GM23338 (cell line): ENCODE measurements around the gene DUSP1. TPM values are rescaled to one million over a fixed set of nuclear protein-coding genes. Genes with fewer than 3 reads are reported as not detected.

ENCODE experiments used
- ATAC-seq: fragments of 200-7000 bp; cut with Tn5 transposase; 3 replicates; pipeline ENCODE4 v1.9.1; 2020
- DNase-seq: peaks from one replicate; pipeline ENCODE4 v3.0.0-alpha.2; 2015; ENCODE audit warnings: low spot score
- H2AFZ ChIP-seq: fragments of 200-600 bp; sonication (generic); 2 replicates; pipeline ENCODE4 v1.8.0; 2016; ENCODE audit warnings: antibody characterized with exemption, mild to moderate bottlenecking, moderate library complexity
- H3F3A ChIP-seq: fragments of 200-600 bp; sonication (generic); replicated peaks from 2 replicates; pipeline ENCODE4 v1.8.0; 2017; ENCODE audit warnings: antibody characterized with exemption, mixed run types, low read depth
- H3K27ac ChIP-seq: fragments of 200-600 bp; sonication (generic); 2 replicates; pipeline ENCODE4 v1.6.1; 2016; ENCODE audit warnings: low read depth
- H3K27me3 ChIP-seq: fragments of 200-600 bp; sonication (generic); 2 replicates; pipeline ENCODE4 v1.8.0; 2016; ENCODE audit warnings: mild to moderate bottlenecking, mixed run types, moderate library complexity; ENCODE audit not compliant: insufficient read depth
- H3K36me3 ChIP-seq: fragments of 200-600 bp; sonication (generic); 2 replicates; pipeline ENCODE4 v1.8.0; 2016; ENCODE audit warnings: mild to moderate bottlenecking; ENCODE audit not compliant: insufficient read depth
- H3K4me1 ChIP-seq: fragments of 200-600 bp; sonication (generic); 2 replicates; pipeline ENCODE4 v1.8.0; 2016; ENCODE audit warnings: mild to moderate bottlenecking, moderate library complexity; ENCODE audit not compliant: insufficient read depth
- H3K4me2 ChIP-seq: fragments of 200-600 bp; sonication (generic); 2 replicates; pipeline ENCODE4 v1.7.1; 2017; ENCODE audit warnings: mixed run types
- H3K4me3 ChIP-seq: fragments of 200-600 bp; sonication (generic); 2 replicates; pipeline ENCODE4 v1.6.1; 2016; ENCODE audit warnings: mixed run types
- H3K79me2 ChIP-seq: fragments of 200-600 bp; sonication (generic); replicated peaks from 2 replicates; pipeline ENCODE4 v1.8.0; 2017; ENCODE audit warnings: mild to moderate bottlenecking; ENCODE audit not compliant: insufficient read depth
- H3K9me2 ChIP-seq: fragments of 200-600 bp; sonication (generic); 2 replicates; pipeline ENCODE4 v1.8.0; 2017; ENCODE audit not compliant: insufficient read depth
- H4K20me1 ChIP-seq: fragments of 200-600 bp; sonication (generic); replicated peaks from 2 replicates; pipeline ENCODE4 v1.8.0; 2017; ENCODE audit warnings: mild to moderate bottlenecking; ENCODE audit not compliant: insufficient read depth
- H3K27ac Mint-ChIP-seq: 2 replicates; pipeline ENCODE4 v1.8.0; 2020; ENCODE audit warnings: inconsistent platforms, mild to moderate bottlenecking, moderate library complexity, mixed read lengths
- H3K27me3 Mint-ChIP-seq: 3 replicates; pipeline ENCODE4 v1.8.0; 2022; ENCODE audit warnings: low read depth, mild to moderate bottlenecking, moderate library complexity, mixed read lengths, inconsistent platforms; ENCODE audit not compliant: insufficient read depth, poor library complexity
- H3K36me3 Mint-ChIP-seq: 3 replicates; pipeline ENCODE4 v1.8.0; 2021; ENCODE audit warnings: low read depth, mild to moderate bottlenecking, inconsistent platforms, moderate library complexity, mixed read lengths
- H3K4me1 Mint-ChIP-seq: 3 replicates; pipeline ENCODE4 v1.8.0; 2020; ENCODE audit warnings: mild to moderate bottlenecking, inconsistent platforms, mixed read lengths
- H3K4me3 Mint-ChIP-seq: 3 replicates; pipeline ENCODE4 v1.8.0; 2021; ENCODE audit warnings: moderate library complexity, mild to moderate bottlenecking, inconsistent platforms, mixed read lengths
- H3K9me3 Mint-ChIP-seq: 3 replicates; pipeline ENCODE4 v1.8.0; 2020; ENCODE audit warnings: moderate library complexity, mild to moderate bottlenecking, inconsistent platforms, mixed read lengths
- CREB1 ChIP-seq: fragments of 250-450 bp; sonication (Bioruptor Pico); IDR thresholded peaks from 2 replicates; pipeline ENCODE4 v1.5.0; 2020; ENCODE audit warnings: low read depth, mild to moderate bottlenecking, moderate library complexity
- ETS1 ChIP-seq: IDR thresholded peaks from 2 replicates; pipeline ENCODE4 v1.6.1; 2016; ENCODE audit warnings: antibody characterized with exemption
- EZH2 ChIP-seq: fragments of 200-600 bp; sonication (generic); IDR thresholded peaks from one replicate; pipeline ENCODE4 v1.8.0; 2017; ENCODE audit warnings: antibody characterized with exemption, mild to moderate bottlenecking, low read depth; ENCODE audit not compliant: unreplicated experiment
- EZH2phosphoT487 ChIP-seq: fragments of 200-600 bp; sonication (generic); IDR thresholded peaks from one replicate; pipeline ENCODE4 v1.8.1; 2018; ENCODE audit warnings: antibody characterized with exemption; ENCODE audit not compliant: unreplicated experiment
- JUNB ChIP-seq: IDR thresholded peaks from one replicate; pipeline ENCODE4 v1.6.1; 2016; ENCODE audit warnings: antibody characterized with exemption; ENCODE audit not compliant: unreplicated experiment
- NANOG ChIP-seq: IDR thresholded peaks from 2 replicates; pipeline ENCODE4 v1.6.1; 2016; ENCODE audit warnings: antibody characterized with exemption, borderline replicate concordance
- POLR2AphosphoS5 ChIP-seq: IDR thresholded peaks from 2 replicates; pipeline ENCODE4 v1.6.1; 2016; ENCODE audit warnings: antibody characterized with exemption, low read depth
- STAT1 ChIP-seq: IDR thresholded peaks from one replicate; pipeline ENCODE4 v1.6.1; 2016; ENCODE audit warnings: antibody characterized with exemption; ENCODE audit not compliant: unreplicated experiment
- ZNF114 ChIP-seq: fragments of 250-450 bp; sonication (Bioruptor Pico); IDR thresholded peaks from 2 replicates; pipeline ENCODE4 v1.5.0; 2020; ENCODE audit warnings: mild to moderate bottlenecking, moderate library complexity
- ZNF331 ChIP-seq: fragments of 250-450 bp; sonication (Bioruptor Pico); IDR thresholded peaks from 2 replicates; pipeline ENCODE4 v1.5.0; 2020; ENCODE audit warnings: low read depth, mild to moderate bottlenecking, moderate library complexity
- ZNF462 ChIP-seq: fragments of 250-450 bp; sonication (Bioruptor Pico); IDR thresholded peaks from 2 replicates; pipeline ENCODE4 v1.5.0; 2020; ENCODE audit warnings: mild to moderate bottlenecking, moderate library complexity
- polyA plus RNA-seq: library from polyadenylated mRNA; unstranded; fragments of >200 nt; fragmentation: Nextera tagmentation; extraction: Ambion mirVana; gene quantifications from 2 replicates; pipeline ENCODE4 v1.2.1, GENCODE V29; 2016
- total RNA-seq: library from RNA; depleted of rRNA; stranded (reverse); fragments of >200 nt; shearing (Covaris generic); gene quantifications from 2 replicates; pipeline ENCODE4 v1.2.3, GENCODE V29; 2014
- TF ChIP-seq, protein P1 (sequence below), 2 experiments: fragments of 200-600 bp in 1 of 2; sonication (generic) in 1 of 2; conservative IDR thresholded peaks; 2 replicates each; pipeline versions ENCODE4 v1.5.1 to v1.6.1; 2016 to 2017; ENCODE audit warnings: antibody characterized with exemption in 2 of 2, low read depth in 2 of 2, mild to moderate bottlenecking in 2 of 2, moderate library complexity in 1 of 2
- TF ChIP-seq, protein P2 (sequence below): IDR thresholded peaks from one replicate; pipeline ENCODE4 v1.6.1; 2018; ENCODE audit warnings: antibody characterized with exemption; ENCODE audit not compliant: unreplicated experiment

The DUSP1 gene
- total and polyA plus RNA-seq, 2 experiments from 2014 or later = 9.7 to 17.2 TPM

- Mint-ChIP-seq H3K36me3 (no peaks in the 10 kb centered on the region), H3K27ac (no peak overlapping the region), H3K4me1 (no peaks in the 10 kb centered on the region), H3K9me3 (no peaks in the 10 kb centered on the region; the same call in 2 of the 3 replicates), H3K4me3 (no peak overlapping the region), H3K27me3 (peaks cover 3% of the 10 kb centered on the region)
- Histone ChIP-seq H3K9me2 (0 out of 2 replicates have a peak, but pooled peaks cover 6% of the 10 kb centered on the region), H3K4me2 (no peak overlapping the region), H3K79me2 (no peaks in the 10 kb centered on the region), H4K20me1 (no peaks in the 10 kb centered on the region; the same call in 1 of the 2 replicates), H3K27me3 (no peaks in the 10 kb centered on the region), H3K4me3 (no peak overlapping the region), H3K27ac (no peak overlapping the region), H3K36me3 (no peaks in the 10 kb centered on the region), H3F3A (no peaks in the 10 kb centered on the region), H2AFZ (no peak overlapping the region), H3K4me1 (no peaks in the 10 kb centered on the region)
- no peak for DNase-seq
- no peak for ATAC-seq
- TF ChIP-seq POLR2AphosphoS5 = no peak
- TF ChIP-seq NANOG = no peak
- TF ChIP-seq ETS1 = no peak
- TF ChIP-seq JUNB = no peak
- TF ChIP-seq STAT1 = no peak
- TF ChIP-seq, protein P1, sequence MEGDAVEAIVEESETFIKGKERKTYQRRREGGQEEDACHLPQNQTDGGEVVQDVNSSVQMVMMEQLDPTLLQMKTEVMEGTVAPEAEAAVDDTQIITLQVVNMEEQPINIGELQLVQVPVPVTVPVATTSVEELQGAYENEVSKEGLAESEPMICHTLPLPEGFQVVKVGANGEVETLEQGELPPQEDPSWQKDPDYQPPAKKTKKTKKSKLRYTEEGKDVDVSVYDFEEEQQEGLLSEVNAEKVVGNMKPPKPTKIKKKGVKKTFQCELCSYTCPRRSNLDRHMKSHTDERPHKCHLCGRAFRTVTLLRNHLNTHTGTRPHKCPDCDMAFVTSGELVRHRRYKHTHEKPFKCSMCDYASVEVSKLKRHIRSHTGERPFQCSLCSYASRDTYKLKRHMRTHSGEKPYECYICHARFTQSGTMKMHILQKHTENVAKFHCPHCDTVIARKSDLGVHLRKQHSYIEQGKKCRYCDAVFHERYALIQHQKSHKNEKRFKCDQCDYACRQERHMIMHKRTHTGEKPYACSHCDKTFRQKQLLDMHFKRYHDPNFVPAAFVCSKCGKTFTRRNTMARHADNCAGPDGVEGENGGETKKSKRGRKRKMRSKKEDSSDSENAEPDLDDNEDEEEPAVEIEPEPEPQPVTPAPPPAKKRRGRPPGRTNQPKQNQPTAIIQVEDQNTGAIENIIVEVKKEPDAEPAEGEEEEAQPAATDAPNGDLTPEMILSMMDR (conservative IDR thresholded peaks at IDR 0.05; ENCODE audit: low read depth in 2 of 2) = no peak
- no peak for TF ChIP-seq EZH2phosphoT487
- no peak for TF ChIP-seq ZNF114 (CRISPR knock-in tag)
- TF ChIP-seq, protein P2, sequence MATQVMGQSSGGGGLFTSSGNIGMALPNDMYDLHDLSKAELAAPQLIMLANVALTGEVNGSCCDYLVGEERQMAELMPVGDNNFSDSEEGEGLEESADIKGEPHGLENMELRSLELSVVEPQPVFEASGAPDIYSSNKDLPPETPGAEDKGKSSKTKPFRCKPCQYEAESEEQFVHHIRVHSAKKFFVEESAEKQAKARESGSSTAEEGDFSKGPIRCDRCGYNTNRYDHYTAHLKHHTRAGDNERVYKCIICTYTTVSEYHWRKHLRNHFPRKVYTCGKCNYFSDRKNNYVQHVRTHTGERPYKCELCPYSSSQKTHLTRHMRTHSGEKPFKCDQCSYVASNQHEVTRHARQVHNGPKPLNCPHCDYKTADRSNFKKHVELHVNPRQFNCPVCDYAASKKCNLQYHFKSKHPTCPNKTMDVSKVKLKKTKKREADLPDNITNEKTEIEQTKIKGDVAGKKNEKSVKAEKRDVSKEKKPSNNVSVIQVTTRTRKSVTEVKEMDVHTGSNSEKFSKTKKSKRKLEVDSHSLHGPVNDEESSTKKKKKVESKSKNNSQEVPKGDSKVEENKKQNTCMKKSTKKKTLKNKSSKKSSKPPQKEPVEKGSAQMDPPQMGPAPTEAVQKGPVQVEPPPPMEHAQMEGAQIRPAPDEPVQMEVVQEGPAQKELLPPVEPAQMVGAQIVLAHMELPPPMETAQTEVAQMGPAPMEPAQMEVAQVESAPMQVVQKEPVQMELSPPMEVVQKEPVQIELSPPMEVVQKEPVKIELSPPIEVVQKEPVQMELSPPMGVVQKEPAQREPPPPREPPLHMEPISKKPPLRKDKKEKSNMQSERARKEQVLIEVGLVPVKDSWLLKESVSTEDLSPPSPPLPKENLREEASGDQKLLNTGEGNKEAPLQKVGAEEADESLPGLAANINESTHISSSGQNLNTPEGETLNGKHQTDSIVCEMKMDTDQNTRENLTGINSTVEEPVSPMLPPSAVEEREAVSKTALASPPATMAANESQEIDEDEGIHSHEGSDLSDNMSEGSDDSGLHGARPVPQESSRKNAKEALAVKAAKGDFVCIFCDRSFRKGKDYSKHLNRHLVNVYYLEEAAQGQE = no peak
- no peak for TF ChIP-seq ZNF462 (CRISPR knock-in tag)
- TF ChIP-seq EZH2 = no peak
- TF ChIP-seq ZNF331 = no peak
- no peak for TF ChIP-seq CREB1 (CRISPR knock-in tag)
Measured at GRCh38 chr5:172723508-172723907, 47.5 kb downstream of the DUSP1 start.
